ENCODE results near the gene KAT8.

GRCh38 chr16:31131841-31132271, 14.4 kb downstream of the KAT8 start:
- TF ChIP-seq, protein P1, sequence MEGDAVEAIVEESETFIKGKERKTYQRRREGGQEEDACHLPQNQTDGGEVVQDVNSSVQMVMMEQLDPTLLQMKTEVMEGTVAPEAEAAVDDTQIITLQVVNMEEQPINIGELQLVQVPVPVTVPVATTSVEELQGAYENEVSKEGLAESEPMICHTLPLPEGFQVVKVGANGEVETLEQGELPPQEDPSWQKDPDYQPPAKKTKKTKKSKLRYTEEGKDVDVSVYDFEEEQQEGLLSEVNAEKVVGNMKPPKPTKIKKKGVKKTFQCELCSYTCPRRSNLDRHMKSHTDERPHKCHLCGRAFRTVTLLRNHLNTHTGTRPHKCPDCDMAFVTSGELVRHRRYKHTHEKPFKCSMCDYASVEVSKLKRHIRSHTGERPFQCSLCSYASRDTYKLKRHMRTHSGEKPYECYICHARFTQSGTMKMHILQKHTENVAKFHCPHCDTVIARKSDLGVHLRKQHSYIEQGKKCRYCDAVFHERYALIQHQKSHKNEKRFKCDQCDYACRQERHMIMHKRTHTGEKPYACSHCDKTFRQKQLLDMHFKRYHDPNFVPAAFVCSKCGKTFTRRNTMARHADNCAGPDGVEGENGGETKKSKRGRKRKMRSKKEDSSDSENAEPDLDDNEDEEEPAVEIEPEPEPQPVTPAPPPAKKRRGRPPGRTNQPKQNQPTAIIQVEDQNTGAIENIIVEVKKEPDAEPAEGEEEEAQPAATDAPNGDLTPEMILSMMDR (IDR thresholded peaks at IDR 0.05) = no peak
- no peak for TF ChIP-seq POLR2A (IDR thresholded peaks at IDR 0.05)

Measured in body of pancreas (tissue), 4 donors.